Occipital lobe (tissue), 2 donors: ENCODE measurements around the gene CHMP2B. TPM values are rescaled to one million over a fixed set of nuclear protein-coding genes. Genes with fewer than 3 reads are reported as not detected.

Experiments used
- DNase-seq: peaks from one replicate; lab custom pipeline; 2025; lab: John Stamatoyannopoulos, UW
- total RNA-seq: library from RNA; depleted of rRNA; stranded (reverse); fragments of >200 nt; gene quantifications from one replicate; pipeline ENCODE4 v1.2.3, GENCODE V29; 2014

Gene CHMP2B
- 36.7 TPM for total RNA-seq

GRCh38 chr3:87227104-87227834, at the start of gene CHMP2B:
CHMP2B (plus strand) TSS chr3:87227309; CDS start chr3:87227523, 214 bp downstream.
- peak; percentile 85 for DNase-seq

GRCh38 chr3:87179642-87180041, 47.5 kb upstream of the CHMP2B start:
- DNase-seq = no peak

- DNase-seq = no peak
Observed at GRCh38 chr3:87181551-87181950, 45.6 kb upstream of the CHMP2B start.

- no peak for DNase-seq
Observed at GRCh38 chr3:87182023-87182422, 45.1 kb upstream of the CHMP2B start.

GRCh38 chr3:87186608-87187159, 40.4 kb upstream of the CHMP2B start:
- DNase-seq = no peak

- no peak for DNase-seq
Observed at GRCh38 chr3:87191175-87191574, 35.9 kb upstream of the CHMP2B start.

- DNase-seq = no peak
Observed at GRCh38 chr3:87191641-87192040, 35.5 kb upstream of the CHMP2B start.

- no peak for DNase-seq
Observed at GRCh38 chr3:87196879-87197278, 30.2 kb upstream of the CHMP2B start.

- no peak for DNase-seq
Observed at GRCh38 chr3:87197531-87197930, 29.6 kb upstream of the CHMP2B start.

GRCh38 chr3:87198774-87199173, 28.3 kb upstream of the CHMP2B start:
- no peak for DNase-seq

- DNase-seq = no peak
Observed at GRCh38 chr3:87199628-87200027, 27.5 kb upstream of the CHMP2B start.

GRCh38 chr3:87200060-87200647, 27.0 kb upstream of the CHMP2B start:
- DNase-seq = no peak

- DNase-seq = no peak
Observed at GRCh38 chr3:87201727-87202126, 25.4 kb upstream of the CHMP2B start.

- no peak for DNase-seq
Observed at GRCh38 chr3:87203809-87204208, 23.3 kb upstream of the CHMP2B start.

- DNase-seq = no peak
Observed at GRCh38 chr3:87206070-87206469, 21.0 kb upstream of the CHMP2B start.

- DNase-seq = no peak
Observed at GRCh38 chr3:87206635-87207034, 20.5 kb upstream of the CHMP2B start.

GRCh38 chr3:87207460-87207859, 19.6 kb upstream of the CHMP2B start:
- no peak for DNase-seq

GRCh38 chr3:87209111-87209510, 18.0 kb upstream of the CHMP2B start:
- DNase-seq = no peak

GRCh38 chr3:87218560-87218959, 8.5 kb upstream of the CHMP2B start:
- DNase-seq = no peak

GRCh38 chr3:87219611-87220010, 7.5 kb upstream of the CHMP2B start:
- DNase-seq = no peak

GRCh38 chr3:87225659-87226058, 1.4 kb upstream of the CHMP2B start:
- DNase-seq = no peak

- no peak for DNase-seq
Observed at GRCh38 chr3:87227835-87228144, 681 bp downstream of the CHMP2B start.

- no peak for DNase-seq
Observed at GRCh38 chr3:87228316-87228715, 1.2 kb downstream of the CHMP2B start.
